Liver (tissue), 9 donors: ENCODE data around the gene PODXL2. TPM values are rescaled to one million over a fixed set of nuclear protein-coding genes. Genes with fewer than 3 reads are reported as not detected.

Experiments used
- DNase-seq: peaks from one replicate; pipeline ENCODE4 v3.0.0-alpha.2; 2017; ENCODE audit warnings: low spot score
- H3K27ac ChIP-seq, 2 donors: one replicate each; pipeline ENCODE4 v1.7.0; 2013; ENCODE audit warnings: inconsistent platforms in 2 of 2, low read length in 2 of 2, control low read depth in 1 of 2, low read depth in 1 of 2, mild to moderate bottlenecking in 1 of 2
- H3K27me3 ChIP-seq, 4 donors: one replicate each; pipeline versions ENCODE4 v1.6.1 to v1.7.0; 2013; ENCODE audit warnings: low read length in 3 of 4, inconsistent platforms in 1 of 4, mild to moderate bottlenecking in 1 of 4, moderate library complexity in 1 of 4; ENCODE audit not compliant: control insufficient read depth in 4 of 4, insufficient read depth in 4 of 4
- H3K36me3 ChIP-seq, 4 donors: one replicate each; pipeline versions ENCODE4 v1.6.1 to v1.7.0; 2013; ENCODE audit warnings: low read length in 3 of 4, mild to moderate bottlenecking in 3 of 4, low read depth in 1 of 4, moderate library complexity in 1 of 4; ENCODE audit not compliant: control insufficient read depth in 4 of 4, insufficient read depth in 3 of 4
- H3K4me1 ChIP-seq, 4 donors: one replicate each; pipeline versions ENCODE4 v1.6.1 to v1.7.0; 2013; ENCODE audit warnings: low read length in 3 of 4, mild to moderate bottlenecking in 3 of 4, moderate library complexity in 1 of 4; ENCODE audit not compliant: control insufficient read depth in 4 of 4, insufficient read depth in 4 of 4
- H3K4me3 ChIP-seq, 3 donors: one replicate each; pipeline versions ENCODE4 v1.6.1 to v1.7.0; 2013; ENCODE audit warnings: low read length in 3 of 3, control low read depth in 1 of 3, low read depth in 1 of 3, mild to moderate bottlenecking in 1 of 3
- H3K9ac ChIP-seq, 2 donors: one replicate each; pipeline ENCODE4 v1.7.0; 2013; ENCODE audit warnings: low read length in 2 of 2, mild to moderate bottlenecking in 2 of 2, moderate library complexity in 2 of 2, control low read depth in 1 of 2, low read depth in 1 of 2
- H3K9me3 ChIP-seq, 4 donors: one replicate each; pipeline versions ENCODE4 v1.6.1 to v1.7.0; 2013; ENCODE audit warnings: low read length in 3 of 4; ENCODE audit not compliant: control insufficient read depth in 4 of 4
- CTCF ChIP-seq: fragments of 150-350 bp; IDR thresholded peaks from 2 replicates; pipeline ENCODE4 v1.5.1; 2017; ENCODE audit warnings: improper control_type of control experiment, low read depth, low read length; ENCODE audit not compliant: missing input control
- EGR1 ChIP-seq, 2 donors: IDR thresholded peaks; 2 replicates each; pipeline ENCODE4 v1.6.1; 2016 to 2018; ENCODE audit warnings: antibody characterized with exemption in 2 of 2, low read depth in 2 of 2
- HNF4A ChIP-seq, 2 donors: conservative IDR thresholded peaks; 2 replicates each; pipeline ENCODE4 v1.6.1; 2016; ENCODE audit warnings: antibody characterized with exemption in 2 of 2, mild to moderate bottlenecking in 2 of 2
- HNF4G ChIP-seq: IDR thresholded peaks from 2 replicates; pipeline ENCODE4 v1.6.1; 2016; ENCODE audit warnings: antibody characterized with exemption
- JUND ChIP-seq, 2 donors: IDR thresholded peaks; 2 replicates each; pipeline ENCODE4 v1.6.1; 2016; ENCODE audit warnings: antibody characterized with exemption in 2 of 2
- MAX ChIP-seq: IDR thresholded peaks from 2 replicates; pipeline ENCODE4 v1.6.1; 2016; ENCODE audit warnings: antibody characterized with exemption
- RAD21 ChIP-seq, 2 donors: IDR thresholded peaks; 2 replicates each; pipeline ENCODE4 v1.6.1; 2016; ENCODE audit warnings: antibody characterized with exemption in 2 of 2, mild to moderate bottlenecking in 2 of 2
- REST ChIP-seq: IDR thresholded peaks from 2 replicates; pipeline ENCODE4 v1.6.1; 2016; ENCODE audit warnings: antibody characterized with exemption, mild to moderate bottlenecking
- RXRA ChIP-seq, 2 donors: IDR thresholded peaks; 2 replicates each; pipeline ENCODE4 v1.6.1; 2017 to 2018; ENCODE audit warnings: antibody characterized with exemption in 2 of 2, mild to moderate bottlenecking in 1 of 2
- SP1 ChIP-seq: IDR thresholded peaks from 2 replicates; pipeline ENCODE4 v1.6.1; 2018; ENCODE audit warnings: antibody characterized with exemption, mild to moderate bottlenecking
- TAF1 ChIP-seq: conservative IDR thresholded peaks from 2 replicates; pipeline ENCODE4 v1.6.1; 2016; ENCODE audit warnings: antibody characterized with exemption, mild to moderate bottlenecking
- whole genome bisulfite sequencing: extraction: QIAGEN DNeasy Blood & Tissue Kit; methylation state at CpG from one replicate; pipeline ENCODE4 v1.1.7; 2013; 5-methylcytosine and 5-hydroxymethylcytosine counted together
- polyA plus RNA-seq, 2 donors: library from polyadenylated mRNA; stranded (reverse) in 1 of 2; unstranded in 1 of 2; fragments of 200-250 nt in 1 of 2; fragments of >200 nt in 1 of 2; fragmentation: Nextera tagmentation in 1 of 2; extraction: Ambion mirVana in 1 of 2; gene quantifications; one replicate each; pipeline versions ENCODE4 v1.2.1 to v1.2.3, GENCODE V29; 2013 to 2015
- total RNA-seq, 2 donors: library from RNA; depleted of rRNA; stranded (reverse); fragments of >200 nt; gene quantifications; one replicate each; pipeline ENCODE4 v1.2.3, GENCODE V29; 2014
- donor health status: healthy.
- donor health status: healthy.
- donor health status: healthy.
- donor health status: healthy.
- donor health status: healthy.

The PODXL2 gene
- total and polyA plus RNA-seq, 4 donors: 0.47 to 1.4 (median 0.88) TPM

GRCh38 chr3:127595303-127595702, 33.7 kb upstream of the PODXL2 start:
- Histone ChIP-seq H3K4me3 (no peak overlapping the region), H3K27me3 (no peaks in the 10 kb centered on the region), H3K9me3 (no peaks in the 10 kb centered on the region), H3K4me1 (peaks cover 5 to 19% (median 13%) of the 10 kb centered on the region in 4 donors), H3K27ac (no peak overlapping the region), H3K36me3 (no peaks in the 10 kb centered on the region), H3K9ac (no peak overlapping the region)
- DNase-seq: no peak
- no peak for TF ChIP-seq MAX
- TF ChIP-seq HNF4G: no peak
- no peak for TF ChIP-seq RAD21 (IDR thresholded peaks at IDR 0.05)
- TF ChIP-seq HNF4A (conservative IDR thresholded peaks at IDR 0.05): no peak
- no peak for TF ChIP-seq JUND (IDR thresholded peaks at IDR 0.05)
- no peak for TF ChIP-seq EGR1 (IDR thresholded peaks at IDR 0.05; ENCODE audit: low read depth in 2 of 2)
- no peak for TF ChIP-seq TAF1
- TF ChIP-seq SP1: no peak
- TF ChIP-seq REST: no peak
- 94% methylated on average over 4 of the region's 4 CpGs for WGBS

GRCh38 chr3:127597020-127597771, 31.8 kb upstream of the PODXL2 start:
- Histone ChIP-seq H3K27ac (no peak overlapping the region), H3K4me1 (peaks cover 3 to 8% (median 7%) of the 10 kb centered on the region in 4 donors), H3K27me3 (no peaks in the 10 kb centered on the region), H3K9me3 (no peaks in the 10 kb centered on the region), H3K4me3 (no peak overlapping the region), H3K36me3 (no peaks in the 10 kb centered on the region), H3K9ac (no peak overlapping the region)
- 82% methylated on average over 12 of the region's 12 CpGs for WGBS
- no peak for DNase-seq
- TF ChIP-seq TAF1: no peak
- TF ChIP-seq RXRA (IDR thresholded peaks at IDR 0.05): no peak
- TF ChIP-seq CTCF: no peak
- no peak for TF ChIP-seq MAX
